Pericardium fibroblast (primary cell): ENCODE data around the gene SEBOX. TPM values are rescaled to one million over a fixed set of nuclear protein-coding genes. Genes with fewer than 3 reads are reported as not detected.

Experiments
- total RNA-seq: library from RNA; depleted of rRNA; stranded (reverse); fragments of >200 nt; gene quantifications from 2 replicates; pipeline ENCODE4 v1.2.3, GENCODE V29; 2015

SEBOX gene, protein sequence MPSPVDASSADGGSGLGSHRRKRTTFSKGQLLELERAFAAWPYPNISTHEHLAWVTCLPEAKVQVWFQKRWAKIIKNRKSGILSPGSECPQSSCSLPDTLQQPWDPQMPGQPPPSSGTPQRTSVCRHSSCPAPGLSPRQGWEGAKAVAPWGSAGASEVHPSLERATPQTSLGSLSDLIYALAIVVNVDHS
- not detected in 2 replicates for total RNA-seq

DNA sequence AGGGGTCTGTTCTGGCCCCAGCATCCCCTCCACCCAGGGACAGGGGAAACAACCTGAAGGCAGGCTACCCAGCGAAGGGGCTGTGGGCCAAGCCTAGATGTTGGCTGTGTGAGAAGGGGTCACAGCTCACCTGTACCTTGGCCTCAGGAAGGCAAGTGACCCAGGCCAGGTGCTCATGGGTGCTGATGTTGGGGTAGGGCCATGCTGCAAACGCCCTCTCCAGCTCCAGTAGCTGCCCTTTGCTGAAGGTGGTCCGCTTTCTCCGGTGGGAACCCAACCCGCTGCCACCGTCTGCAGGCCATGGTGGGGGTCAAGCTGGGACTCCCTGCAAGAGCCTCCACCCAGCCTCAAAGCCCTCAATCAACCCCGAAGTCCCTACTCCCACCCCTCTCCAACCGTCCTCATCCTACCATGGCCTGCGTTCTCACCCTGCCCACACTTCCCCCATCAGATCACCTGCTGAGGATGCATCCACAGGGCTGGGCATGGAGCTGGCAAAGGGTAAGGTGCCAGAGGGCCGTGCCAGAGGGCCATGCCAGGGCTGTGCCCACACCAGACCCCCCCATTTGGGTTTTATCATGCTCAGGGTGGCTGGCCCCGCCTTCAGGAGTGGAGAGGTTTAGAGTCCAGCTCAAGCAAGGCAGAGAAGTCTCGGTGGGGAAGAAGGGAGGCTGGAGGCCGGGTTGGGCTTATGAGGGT, at the start of gene SEBOX:
Gene SEBOX, minus strand, starts transcription at position 535 of the 699 bp plus-strand sequence. Its CDS starts 48 bp downstream, at position 487.

DNA sequence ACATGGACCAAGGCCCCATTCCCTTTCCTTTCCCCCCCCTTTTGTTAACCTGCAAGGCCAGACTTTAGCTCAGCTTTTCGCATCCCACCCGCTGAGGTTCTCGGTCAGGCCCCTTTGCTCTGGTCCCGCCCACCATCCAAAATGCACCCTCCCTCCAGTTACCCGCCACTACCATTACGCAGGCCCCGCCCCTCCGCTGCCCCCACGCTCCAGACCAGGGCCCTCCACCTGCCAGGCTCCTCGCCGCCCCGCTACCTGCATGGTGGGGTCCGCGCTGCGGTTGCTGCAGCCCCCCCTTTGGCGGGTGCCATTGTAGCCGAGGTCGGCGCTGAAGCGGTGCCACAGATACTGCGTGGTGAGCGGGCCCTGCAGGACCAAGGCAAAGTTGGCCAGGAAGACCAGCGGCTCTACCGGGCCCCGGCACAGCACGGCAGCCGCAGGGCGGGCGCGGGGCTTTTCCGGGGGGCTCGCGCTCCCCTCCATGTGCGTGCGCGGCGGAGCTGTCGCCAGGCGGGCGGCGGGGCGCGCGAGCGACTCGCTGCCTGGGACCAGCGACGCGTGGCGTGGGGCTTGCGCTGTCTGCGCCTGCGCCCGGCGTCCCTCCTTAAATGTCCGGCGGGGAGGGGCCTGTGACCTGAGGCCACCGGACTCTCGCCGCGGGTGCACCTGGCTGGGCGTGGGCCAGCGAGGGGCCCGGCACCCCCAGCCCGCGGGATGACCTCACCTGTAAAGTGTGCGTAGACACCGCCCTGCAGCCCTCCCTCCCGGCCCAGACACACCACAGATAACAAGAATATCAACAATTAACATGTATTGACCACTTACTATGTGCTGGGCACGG, 40.9 kb upstream of the SEBOX start, which contains the start of gene SLC46A1:
Gene SLC46A1, minus strand, starts transcription at position 581 of the 841 bp plus-strand sequence. Its CDS starts 98 bp downstream, at position 483.

GRCh38 chr17:28371245-28372202, 6.5 kb upstream of the SEBOX start, which contains the start of gene SARM1:
Gene SARM1 (plus strand): TSS chr17:28371694. CDS start chr17:28372033, 339 bp downstream.

GRCh38 chr17:28370035-28370743, 5.2 kb upstream of the SEBOX start, which contains the start of gene VTN:
Gene VTN (minus strand): TSS chr17:28370307. CDS start chr17:28370203, 104 bp downstream.

DNA sequence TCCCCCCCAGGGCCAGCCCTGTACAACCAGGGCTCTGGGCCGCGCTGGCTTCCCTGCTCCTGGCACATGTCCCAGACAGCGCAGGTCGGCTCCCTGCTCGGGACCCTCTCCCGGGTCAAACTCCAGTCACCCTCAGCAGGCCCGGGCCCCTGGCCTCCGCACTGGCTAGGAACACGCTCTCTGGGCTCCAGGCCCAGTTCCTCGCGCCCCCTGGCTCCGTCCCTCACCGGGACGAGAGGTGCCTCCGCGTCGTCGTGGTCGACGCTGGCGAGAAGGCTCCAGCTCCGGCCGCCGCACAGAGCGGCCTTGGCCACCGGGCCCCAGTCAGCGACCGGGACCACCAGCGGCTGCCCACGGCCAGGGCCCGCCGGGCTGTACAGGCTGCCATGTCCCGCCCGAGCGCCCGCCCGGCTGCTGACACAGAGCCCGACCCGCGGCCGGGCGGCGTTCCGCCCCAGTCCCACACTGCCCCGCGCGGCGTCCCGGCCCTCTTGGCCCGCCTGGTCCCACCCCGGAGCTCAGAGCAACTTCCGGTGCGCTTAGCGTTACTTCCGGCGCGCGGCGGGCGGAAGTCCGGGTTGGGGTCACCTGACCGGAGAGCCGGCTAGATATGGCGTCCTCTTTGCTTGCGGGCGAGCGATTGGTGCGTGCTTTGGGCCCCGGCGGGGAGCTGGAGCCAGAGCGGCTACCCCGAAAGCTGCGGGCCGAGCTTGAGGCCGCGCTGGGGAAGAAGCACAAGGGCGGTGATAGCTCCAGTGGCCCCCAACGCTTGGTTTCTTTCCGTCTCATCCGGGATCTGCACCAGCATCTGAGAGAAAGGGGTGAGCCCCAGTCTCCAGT, 7.7 kb downstream of the SEBOX start, which contains the start of gene POLDIP2:
Gene POLDIP2, minus strand, starts transcription at position 467 of the 840 bp plus-strand sequence. Its CDS starts 79 bp downstream, at position 388.

DNA sequence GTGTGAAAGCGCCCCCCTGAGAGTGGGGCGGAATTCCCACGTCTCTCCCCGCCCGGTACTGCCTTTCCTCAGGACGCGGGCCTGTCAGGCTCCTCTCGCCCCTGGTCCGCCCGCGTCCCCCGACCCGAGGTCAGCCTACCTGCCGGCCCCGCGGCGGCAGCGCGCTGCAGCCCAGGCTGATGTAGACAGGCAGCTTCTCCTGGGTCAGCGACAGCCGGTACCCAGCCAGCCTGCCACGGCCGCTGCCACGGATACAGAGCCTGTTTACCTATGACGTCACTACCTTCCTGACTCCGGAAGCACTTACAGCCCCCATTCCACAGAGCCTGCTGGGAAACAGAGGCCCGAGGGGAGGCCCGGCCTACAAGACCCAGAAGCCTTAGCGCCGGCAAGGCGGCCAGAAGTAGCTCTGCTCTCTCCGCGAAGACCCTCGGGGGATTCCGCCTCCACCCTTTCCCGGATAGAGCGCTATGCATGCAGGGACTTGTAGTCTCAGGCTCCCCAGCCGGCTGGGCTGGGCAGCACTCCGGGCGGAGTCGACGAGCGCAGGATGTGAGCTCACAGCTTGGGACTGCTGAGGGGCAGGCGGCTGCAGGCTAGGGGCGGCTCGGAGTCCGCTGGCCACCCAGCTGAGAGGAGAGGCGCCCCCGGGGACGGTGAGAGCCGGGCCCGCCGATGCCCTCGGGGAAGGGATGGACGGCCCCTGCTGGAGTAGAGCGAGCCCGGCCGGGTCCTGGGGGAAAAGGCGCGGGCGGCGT, 29.6 kb downstream of the SEBOX start, which contains the start of the genes IFT20 and TNFAIP1:
Gene IFT20, minus strand, starts transcription at position 272 of the 758 bp plus-strand sequence. CDS start 3,487 bp downstream, outside the sequence.
Gene TNFAIP1, plus strand, starts transcription at position 561 of the 758 bp plus-strand sequence. CDS start 3,761 bp downstream, outside the sequence.

GRCh38 chr17:28318759-28319597, 46.0 kb downstream of the SEBOX start, which contains the start of gene TMEM97:
Gene TMEM97 (plus strand): TSS chr17:28319200. CDS start chr17:28319240, 40 bp downstream.

Other genes starting within 250 kb of the SEBOX start
- gene TMEM97, start 46.0 kb downstream of the SEBOX start, total RNA-seq = 21.5 and 22.5 TPM in 2 replicates
- gene IFT20, start 29.7 kb downstream of the SEBOX start, total RNA-seq = 46.5 and 65.3 TPM in 2 replicates
- gene TNFAIP1, start 29.4 kb downstream of the SEBOX start, total RNA-seq = 26.9 and 42.0 TPM in 2 replicates
- 70.8 and 80.8 TPM in 2 replicates for gene POLDIP2, start 7.7 kb downstream of the SEBOX start, total RNA-seq
- gene VTN, start 5.1 kb upstream of the SEBOX start, total RNA-seq = 17.4 and 23.3 TPM in 2 replicates
- gene SARM1, start 6.5 kb upstream of the SEBOX start, total RNA-seq = 12.9 and 15.6 TPM in 2 replicates
- 2.3 and 3.7 TPM in 2 replicates for gene SLC46A1, start 41.0 kb upstream of the SEBOX start, total RNA-seq
- not detected in 2 replicates for gene SLC13A2, start 108.4 kb upstream of the SEBOX start, total RNA-seq
- 0.12 TPM in 1 of 2 replicates, not detected in the other for gene FOXN1, start 141.1 kb upstream of the SEBOX start, total RNA-seq
- gene UNC119, start 187.4 kb upstream of the SEBOX start, total RNA-seq = 36.6 and 39.7 TPM in 2 replicates
- 56.1 and 82.5 TPM in 2 replicates for gene PIGS, start 206.3 kb upstream of the SEBOX start, total RNA-seq
- gene ALDOC, start 211.7 kb upstream of the SEBOX start, total RNA-seq = 69.6 and 136 TPM in 2 replicates
- gene SPAG5, start 233.8 kb upstream of the SEBOX start, total RNA-seq = 2.7 and 3.7 TPM in 2 replicates
- 1.3 and 8.6 TPM in 2 replicates for gene RSKR, start 249.0 kb upstream of the SEBOX start, total RNA-seq